Right ventricle myocardium superior (tissue), 1 donor: ENCODE data around the gene STUM. TPM values are rescaled to one million over a fixed set of nuclear protein-coding genes. Genes with fewer than 3 reads are reported as not detected.
A peak's percentile ranks its signal among the peaks of the same experiment; 100 is the strongest.
"Not testable (repeated sequence)": the region's sequence is repeated elsewhere in the genome, so short reads cannot be mapped to it uniquely, and the experiment has no call there.

Source experiments
- ATAC-seq: fragments of 200-7000 bp; cut with Tn5 transposase; one replicate; pipeline ENCODE4 v1.9.1; 2020; ENCODE audit warnings: mild to moderate bottlenecking; ENCODE audit not compliant: poor library complexity
- DNase-seq: peaks from one replicate; pipeline ENCODE4 v3.0.0-alpha.2; 2020
- intact Hi-C: fragments of 100-400 bp; cut with DNase I; formaldehyde crosslinking; loops from one replicate; pipeline ENCODE4 v1.11.2; 2022
- total RNA-seq: library from RNA; stranded (reverse); fragmentation: NEBNext Ultra II Directional; extraction: Animal tissue kit (Norgen Biotek cat#: 25700); gene quantifications from one replicate; pipeline ENCODE4 v1.2.1, GENCODE V29; 2021
- donor health status: DM: no; HTN: yes; CAD: no; lungs with severe emphysema.

Gene STUM
- total RNA-seq, 1 donor from 2014 or later: 1.2 TPM

DNA sequence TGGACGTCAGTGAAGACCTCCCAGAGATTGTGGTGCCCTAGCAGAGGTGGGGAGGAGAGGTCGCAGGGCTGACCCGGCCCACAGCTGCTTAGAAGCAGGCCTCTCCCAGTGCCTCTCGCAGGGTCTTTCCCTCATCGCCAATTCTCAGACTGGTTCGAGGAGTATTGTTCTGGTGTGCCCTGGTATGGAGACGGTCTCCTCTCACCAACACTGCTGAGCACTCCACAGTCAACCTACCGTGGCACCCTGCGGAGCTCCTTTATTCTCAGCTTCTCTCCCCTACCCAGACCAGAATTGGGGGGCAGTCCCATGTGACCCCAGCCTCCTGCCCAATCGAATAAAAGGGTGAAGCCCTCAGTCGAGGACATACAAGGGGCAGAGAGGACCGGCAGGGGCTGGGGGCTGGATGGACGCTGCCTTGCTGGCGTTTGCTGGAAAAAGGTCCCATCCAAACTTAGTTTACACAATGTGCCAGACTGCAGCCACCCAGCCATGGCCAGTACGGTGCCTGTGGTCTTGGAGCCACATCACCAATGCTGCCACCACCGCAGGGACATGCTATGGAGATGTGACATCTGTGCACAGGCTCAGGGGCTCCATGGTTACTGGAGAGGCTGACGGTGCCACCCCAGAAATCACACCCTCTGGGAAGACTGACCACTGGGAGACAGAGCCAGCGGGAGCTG lies 80.8 kb downstream of the STUM start:
- ATAC-seq: no peak
- DNase-seq: peak; percentile 34
- intact Hi-C loops: no loop called here

DNA sequence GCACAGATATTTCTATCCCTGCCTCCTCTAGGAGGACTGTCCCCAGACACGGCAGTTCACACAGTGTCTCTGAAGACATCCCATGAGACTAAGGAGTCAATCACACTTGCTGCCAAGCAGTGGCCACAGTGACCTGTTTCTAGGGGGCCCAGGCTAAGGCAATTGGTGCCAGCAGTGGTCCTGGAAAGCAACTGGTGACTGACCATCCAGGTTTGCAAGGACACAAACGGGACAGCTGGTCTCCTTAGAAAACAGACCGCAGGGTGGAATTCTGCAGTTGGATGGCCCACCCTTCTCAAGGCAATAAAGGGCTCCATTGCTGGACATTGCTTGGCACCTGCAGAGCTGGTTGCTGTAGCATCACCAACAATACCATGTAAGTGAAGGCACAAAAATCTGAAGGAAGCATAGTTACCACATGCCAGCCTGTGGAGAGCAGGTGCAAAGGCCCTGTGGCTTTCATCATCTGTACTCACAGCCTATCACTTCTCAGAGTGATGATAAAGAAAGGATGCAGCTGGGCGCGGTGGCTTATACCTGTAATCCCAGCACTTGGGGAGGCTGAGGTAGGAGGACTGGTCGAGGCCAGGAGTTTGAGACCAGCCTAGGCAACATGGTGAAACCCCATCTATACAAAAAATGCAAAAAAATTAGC lies 81.5 kb downstream of the STUM start:
- DNase-seq: peak; percentile 24
- ATAC-seq: no peak
- intact Hi-C loops: no loop called here

DNA sequence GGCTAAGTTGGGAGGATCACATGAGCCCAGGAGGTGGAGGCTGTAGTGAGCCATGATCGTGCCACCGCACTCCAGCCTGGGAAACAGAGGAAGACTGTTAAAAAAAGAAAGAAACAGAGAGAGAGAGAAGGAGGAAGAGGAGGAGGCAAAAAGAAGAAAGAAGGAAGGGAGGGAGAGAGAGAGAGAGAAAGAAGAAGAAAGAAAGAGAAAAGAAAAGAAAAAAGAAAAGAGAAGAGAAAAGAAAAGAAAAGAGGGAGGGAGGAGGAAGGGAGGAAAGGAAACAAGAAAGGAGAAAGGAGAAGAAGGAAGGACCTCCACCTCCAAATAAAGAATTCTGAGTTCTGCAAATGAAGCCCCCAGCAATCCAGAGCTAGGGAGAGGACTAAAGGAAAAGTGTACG lies 82.0 kb downstream of the STUM start:
- ATAC-seq (no peak), DNase-seq (no peak)
- intact Hi-C loops: no loop called here

DNA sequence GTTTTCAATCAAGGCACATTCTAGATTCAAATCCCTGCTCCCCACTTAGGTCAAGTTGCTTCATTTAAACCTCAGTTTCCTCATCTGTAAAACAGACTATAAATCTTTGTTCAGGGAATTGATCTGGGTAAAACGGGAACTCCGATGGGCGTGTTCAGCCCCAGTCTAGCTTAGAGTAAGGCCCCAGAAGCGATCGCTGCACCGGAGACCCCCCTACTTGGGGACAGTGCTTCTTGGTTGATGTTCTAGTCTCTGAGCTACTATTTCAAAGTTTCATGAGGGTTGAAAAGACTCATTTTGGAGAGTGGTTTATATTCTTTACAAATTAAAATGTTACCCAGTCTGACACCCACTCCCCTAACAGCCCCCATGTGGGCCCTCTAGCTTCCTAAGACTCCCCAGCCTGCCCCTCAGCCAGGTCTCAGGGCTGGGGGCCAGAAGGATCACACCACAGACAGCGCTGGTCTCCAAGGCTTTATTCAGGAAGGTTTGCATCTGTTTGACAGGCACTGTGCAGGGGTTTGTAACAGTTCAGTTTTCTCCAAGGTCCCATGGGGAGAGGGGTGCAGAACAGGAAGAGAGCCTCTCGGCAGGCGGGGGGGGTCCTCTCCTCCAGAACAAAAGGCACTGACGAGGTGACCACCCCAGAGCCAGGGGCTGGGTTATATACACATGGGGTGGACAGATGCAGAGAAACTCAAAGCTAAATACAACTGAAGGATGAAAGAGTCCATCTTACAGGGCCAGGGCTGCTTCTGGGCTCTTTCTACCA lies 82.9 kb downstream of the STUM start:
- DNase-seq: peak; percentile 24
- no peak for ATAC-seq
- intact Hi-C loops: no loop called here

DNA sequence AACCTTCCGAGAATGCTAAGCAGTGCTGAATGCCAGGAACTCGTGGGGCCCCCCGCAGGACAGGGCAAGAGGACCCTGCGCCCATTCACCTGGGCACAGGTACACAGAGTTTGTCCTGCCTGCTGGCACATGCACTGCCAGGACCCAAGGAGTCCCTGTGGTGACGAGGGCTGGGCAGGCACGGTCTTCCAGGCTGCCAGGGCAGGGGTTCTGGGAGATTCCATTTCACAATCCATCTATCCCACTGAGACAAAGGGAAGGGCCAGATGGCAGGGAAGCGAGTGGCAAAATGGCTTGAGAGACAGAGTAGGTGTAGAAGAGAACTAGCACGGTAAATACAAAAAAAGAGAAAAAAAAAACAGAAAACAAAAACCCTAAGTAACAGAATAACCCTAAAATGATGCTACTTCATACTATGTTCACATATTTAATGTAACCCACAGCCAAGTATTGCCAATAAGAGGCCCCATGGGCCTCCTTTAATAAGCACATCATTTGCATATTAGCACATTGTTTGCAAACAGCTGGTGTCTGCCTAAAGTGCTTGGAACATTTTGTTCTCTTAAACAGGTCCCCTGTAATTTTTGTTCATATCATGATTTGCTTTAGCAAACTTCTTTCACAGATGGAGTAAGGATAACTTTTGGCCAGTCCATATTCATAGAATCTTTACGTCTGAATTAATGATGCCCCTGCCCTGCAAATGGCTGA lies 83.8 kb downstream of the STUM start:
- ATAC-seq (no peak), DNase-seq (peak; percentile 43)
- intact Hi-C loops: no loop called here

DNA sequence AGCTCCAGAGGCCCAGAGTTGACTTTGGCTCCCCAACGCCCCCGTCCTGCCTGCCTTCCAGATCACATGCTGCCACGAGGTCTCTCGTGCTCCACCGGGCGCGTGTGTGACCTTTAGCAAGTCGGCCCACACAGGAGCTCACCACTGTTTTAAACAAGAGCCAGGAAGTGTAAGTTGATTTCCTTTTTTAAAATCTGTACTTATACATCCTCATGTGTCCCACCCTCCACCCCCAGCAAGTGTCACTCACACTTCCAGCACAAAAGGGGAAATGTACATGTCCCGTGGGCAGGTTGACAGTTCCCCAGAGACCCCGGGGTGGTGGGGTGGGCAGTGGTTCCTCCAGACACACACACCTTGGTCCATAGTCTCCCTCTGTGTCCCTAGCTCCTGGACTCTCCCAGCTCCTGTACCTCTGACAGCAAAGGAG lies 84.4 kb downstream of the STUM start:
- ATAC-seq (no peak), DNase-seq (peak; percentile 31)
- intact Hi-C loops: no loop called here

DNA sequence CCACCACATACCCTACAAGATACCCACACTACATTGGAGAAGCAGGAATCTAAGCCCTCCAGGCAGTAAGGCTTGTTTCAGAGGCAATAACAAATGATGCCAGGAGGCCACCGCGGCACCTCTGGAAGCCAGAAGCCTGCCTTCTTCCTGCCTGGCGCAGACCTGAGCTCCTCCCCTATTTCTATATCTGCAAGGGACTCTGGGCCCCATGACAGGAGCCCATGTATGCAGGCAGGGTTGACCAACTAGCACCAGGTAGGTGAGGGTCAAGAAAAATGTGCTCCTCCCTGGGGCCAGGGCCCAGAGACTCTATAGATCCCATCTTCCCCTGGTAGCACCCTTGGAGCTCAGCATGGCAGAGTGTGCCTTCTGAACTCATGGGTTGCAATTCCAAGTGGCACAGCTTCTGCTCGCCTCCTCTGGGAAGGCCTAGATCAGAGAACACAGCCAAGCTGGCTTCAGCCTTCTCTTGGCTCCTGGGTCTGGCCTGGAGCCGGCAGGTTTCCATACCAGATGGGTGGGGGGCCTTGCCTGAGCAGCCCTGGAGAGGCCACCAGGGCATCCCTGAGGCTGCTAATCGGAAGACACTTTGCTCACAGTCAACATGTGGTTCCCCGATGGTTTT lies 85.1 kb downstream of the STUM start:
- ATAC-seq (no peak), DNase-seq (no peak)
- intact Hi-C loops: loop anchor here (2.0 kb wide), 2 partner anchors 55 to 193 kb away; no protein-coding TSS in a partner anchor

DNA sequence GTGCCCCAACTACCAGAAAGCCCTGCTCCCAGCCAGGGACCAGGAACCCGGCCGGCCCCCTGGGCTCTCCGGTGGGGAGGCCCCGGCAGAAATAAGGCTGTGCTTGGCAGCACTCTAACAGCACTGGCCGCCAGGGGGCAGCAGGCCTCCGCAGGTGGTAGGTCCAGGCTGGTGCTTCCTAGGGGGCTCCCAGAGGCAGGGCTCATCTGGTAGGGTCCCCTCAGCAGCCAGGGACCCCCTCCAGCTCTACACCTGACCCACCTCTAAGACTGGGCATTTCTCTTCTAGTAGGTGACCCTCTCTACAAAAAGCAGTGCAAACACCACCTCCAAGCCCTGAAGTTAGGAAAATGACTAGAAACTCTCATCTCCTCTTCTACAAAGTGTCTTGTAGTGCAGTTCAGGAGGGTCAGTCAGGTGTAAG lies 85.6 kb downstream of the STUM start:
- DNase-seq (peak; percentile 92), ATAC-seq (peak; percentile 89)
- intact Hi-C loops: loop anchor here (2.0 kb wide), 2 partner anchors 55 to 193 kb away; no protein-coding TSS in a partner anchor

DNA sequence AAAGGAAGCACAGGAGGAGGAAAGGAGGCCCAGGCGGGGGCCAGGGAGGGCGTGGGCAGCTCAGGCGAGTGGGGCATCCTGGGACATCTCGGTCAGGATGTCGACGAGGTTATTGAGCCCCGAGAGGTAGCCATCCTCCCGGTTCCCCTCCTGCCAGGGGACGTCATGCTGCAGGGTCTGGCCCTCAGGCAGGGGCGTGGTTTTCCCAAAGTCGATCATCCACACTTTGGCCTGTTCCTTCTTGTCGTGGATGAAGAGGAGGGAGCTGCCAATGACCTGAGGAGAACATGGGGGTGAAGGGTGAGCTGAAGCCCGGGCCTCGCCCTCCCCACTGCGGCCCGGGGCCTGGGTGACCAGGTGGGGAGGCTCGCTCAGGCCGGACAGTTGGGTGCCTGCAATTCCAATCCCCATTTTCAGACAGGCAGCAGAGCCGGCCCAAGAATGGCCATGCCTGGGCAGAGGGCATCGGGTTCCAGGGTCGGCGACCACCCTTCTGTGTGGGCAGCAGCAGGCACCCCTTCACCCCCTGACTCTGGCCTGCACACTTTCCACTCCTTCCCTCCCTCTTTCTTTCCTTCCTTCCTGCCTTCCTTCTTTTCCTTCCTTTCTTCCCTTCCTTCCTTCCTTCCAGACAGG lies 86.2 kb downstream of the STUM start:
- intact Hi-C loops: loop anchor here (2.0 kb wide), 2 partner anchors 54 to 192 kb away; no protein-coding TSS in a partner anchor
- no peak for ATAC-seq
- DNase-seq: peak; percentile 33

DNA sequence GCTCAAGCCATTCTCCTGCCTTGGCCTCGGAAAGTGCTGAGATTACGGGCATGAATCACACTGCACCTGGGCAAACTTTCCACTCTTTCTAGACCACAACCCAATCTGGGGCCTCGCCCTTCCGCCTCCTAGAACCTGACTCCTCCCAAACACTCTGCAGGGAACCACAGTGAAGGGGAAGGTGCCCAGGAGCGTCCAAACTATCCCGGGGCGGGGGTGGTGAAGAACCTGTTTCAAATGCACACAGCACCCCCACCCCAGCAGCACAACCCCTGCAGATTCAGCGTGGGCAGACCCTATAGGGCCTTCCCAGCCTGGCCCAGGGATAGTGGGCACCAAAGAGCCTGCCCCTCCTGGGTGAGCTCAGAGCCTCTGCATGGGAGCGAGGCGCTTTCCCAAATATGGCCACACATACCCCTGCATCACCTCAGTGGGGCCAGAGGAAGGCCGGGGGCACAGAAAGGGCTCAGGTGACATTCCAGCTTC lies 86.9 kb downstream of the STUM start:
- no peak for ATAC-seq
- intact Hi-C loops: loop anchor here (2.0 kb wide), 2 partner anchors 53 to 191 kb away; no protein-coding TSS in a partner anchor
- DNase-seq: peak; percentile 25

DNA sequence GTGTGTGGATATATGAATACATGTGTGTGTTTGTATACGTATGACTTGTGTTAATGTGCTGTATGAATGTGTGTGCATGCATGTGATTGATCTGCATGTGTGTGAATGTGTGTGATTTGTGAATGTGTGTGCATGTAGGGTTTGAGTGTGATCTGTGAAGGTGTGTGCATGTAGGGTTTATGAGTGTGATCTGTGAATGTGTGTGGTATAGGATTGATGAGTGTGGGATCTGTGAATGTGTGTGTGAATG lies 88.2 kb downstream of the STUM start:
- intact Hi-C loops: no loop called here
- peak; percentile 4 for DNase-seq
- no peak for ATAC-seq

DNA sequence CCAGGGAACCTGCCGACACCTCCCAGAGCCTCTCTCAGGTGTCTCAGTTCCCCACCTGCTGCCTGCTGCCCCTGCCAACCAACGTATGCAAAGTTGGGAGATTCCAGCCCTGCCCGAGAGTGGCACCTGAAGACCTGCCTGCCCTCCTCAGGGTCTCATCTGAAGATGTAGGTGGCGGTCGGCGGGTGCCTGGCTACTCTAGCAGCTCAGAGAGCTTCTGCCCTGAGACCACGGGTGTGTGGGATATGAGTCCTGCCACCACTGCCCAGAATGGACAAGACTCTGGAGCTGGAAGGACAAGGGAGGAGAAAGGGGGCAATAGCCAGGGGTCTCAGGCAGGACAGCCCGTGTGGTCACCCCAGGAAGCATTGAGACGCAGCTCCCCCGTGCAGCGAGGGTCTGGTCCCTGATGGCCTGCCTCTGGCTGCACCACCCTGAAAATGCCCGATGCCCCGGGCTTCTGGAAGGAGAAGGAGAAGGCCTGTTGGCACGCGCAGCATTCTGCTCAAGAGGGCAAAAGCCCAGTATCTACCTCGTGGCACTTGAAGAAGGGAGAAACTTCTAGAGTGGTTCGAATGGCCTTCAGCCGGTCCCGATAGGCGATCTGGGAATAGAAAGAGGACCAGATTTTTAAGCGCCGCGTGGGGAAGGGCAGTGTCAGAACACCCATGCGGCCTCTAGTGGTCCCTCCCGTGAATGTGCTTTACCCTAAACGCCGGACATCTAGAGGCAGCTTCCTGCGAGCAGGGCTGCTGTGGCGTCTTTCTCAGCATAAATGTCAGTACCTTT lies 88.8 kb downstream of the STUM start:
- peak; percentile 73 for ATAC-seq
- intact Hi-C loops: no loop called here
- peak; percentile 69 for DNase-seq

DNA sequence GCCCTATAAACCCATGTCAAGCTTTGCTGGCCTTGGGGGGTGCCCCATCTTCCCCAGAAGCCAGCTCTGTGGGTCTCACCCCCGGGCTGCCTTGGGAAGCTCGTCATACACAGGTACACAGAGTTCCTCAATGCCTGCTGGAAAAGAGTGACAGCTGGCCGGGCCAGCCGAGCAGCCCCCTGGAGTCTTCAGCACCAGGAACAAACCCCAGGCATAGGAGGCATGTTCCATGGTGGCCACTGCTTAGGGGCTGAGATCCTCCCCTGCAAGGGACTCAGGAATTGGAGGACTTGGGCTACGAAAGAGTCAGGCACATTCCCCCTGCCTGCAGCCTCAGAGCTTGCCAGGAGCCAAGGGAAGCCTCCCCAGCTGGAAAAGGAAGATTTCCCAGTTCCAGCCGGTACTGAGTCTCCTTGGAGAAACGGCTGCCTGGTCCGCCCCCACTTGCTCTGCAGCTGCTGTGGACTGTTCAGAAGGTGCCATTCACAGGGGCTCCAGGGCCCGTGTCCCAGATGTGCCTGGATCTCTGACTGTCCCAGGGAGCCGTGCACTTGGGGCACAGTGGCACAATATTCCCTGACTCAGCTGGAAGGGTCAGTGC lies 89.5 kb downstream of the STUM start:
- ATAC-seq: peak; percentile 5
- DNase-seq: no peak
- intact Hi-C loops: no loop called here

DNA sequence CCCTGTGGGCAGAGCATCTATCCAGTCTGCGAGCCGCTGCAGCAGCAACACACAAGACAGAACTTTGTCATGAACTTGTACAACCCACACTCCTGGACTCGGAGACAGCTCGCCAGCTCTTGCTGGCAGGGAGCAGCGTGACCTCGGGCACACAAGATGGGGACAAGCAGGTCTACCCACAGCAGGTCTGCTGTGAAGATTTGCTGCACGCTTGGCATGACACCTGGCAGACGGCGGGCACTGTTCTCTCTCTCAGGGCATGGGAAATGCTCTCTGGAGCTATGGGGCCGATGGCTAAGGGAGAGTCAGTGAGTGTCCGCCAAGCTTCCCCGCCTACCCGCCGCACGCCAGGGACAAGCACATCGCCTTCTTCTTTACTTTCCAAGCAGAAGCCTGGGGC lies 90.0 kb downstream of the STUM start:
- ATAC-seq (no peak), DNase-seq (peak; percentile 39)
- intact Hi-C loops: no loop called here

DNA sequence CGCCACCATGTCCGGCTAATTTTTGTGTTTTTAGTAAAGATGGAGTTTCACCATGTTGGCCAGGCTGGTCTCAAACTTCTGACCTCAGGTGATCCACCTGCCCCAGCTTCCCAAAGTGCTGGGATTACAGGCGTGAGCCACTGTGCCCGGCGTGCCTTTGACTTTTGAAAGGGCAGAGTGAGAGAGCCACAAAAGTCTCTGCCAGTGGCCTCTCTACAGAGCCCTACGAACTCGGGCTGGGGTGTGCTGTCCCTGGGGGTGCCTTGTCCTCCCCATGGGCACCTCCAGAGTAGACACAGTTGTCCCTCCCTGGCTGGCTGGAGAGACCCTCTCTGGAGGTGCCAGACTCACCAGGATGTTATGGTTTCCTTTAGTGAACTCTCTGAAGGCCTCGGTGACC lies 90.6 kb downstream of the STUM start:
- ATAC-seq, intact Hi-C loops: not testable (repeated sequence)
- peak; percentile 30 for DNase-seq

DNA sequence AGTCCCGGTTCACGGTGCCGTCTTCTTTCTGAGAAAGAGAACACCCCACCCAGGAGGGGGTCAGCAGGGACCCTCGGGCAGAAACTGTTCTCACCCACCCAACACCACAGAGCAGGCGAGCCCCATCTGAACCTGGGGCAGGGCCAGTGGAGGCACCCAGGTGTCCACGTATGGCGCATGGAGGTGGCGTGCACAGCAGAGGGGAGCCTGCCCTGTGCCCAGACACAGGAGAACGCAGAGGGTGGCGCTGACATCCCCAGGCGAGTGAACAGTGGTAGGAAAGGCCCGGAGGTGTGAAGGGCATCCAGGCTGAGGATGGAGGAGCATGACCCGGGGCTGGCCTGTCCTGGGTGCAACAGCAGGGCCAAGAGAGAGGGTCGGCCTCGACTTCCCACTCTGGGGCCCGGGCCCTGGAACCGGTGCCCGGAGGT lies 91.1 kb downstream of the STUM start:
- intact Hi-C loops: no loop called here

More for the DNA sequence above, 91.1 kb downstream of the STUM start:
- DNase-seq (peak; percentile 30), ATAC-seq (no peak)
